Progenitor cell of endocrine pancreas (in vitro differentiated cells): ENCODE data around the gene ARRB1. TPM values are rescaled to one million over a fixed set of nuclear protein-coding genes. Genes with fewer than 3 reads are reported as not detected.

ENCODE experiments used
- DNase-seq: peaks from one replicate; pipeline ENCODE4 v3.0.0; 2021; ENCODE audit warnings: low spot score; ENCODE audit not compliant: unreplicated experiment
- H3K27ac Mint-ChIP-seq: 2 replicates; pipeline ENCODE4 v1.8.0; 2021; ENCODE audit warnings: mild to moderate bottlenecking, moderate library complexity, mixed read lengths
- H3K27me3 Mint-ChIP-seq: 2 replicates; pipeline ENCODE4 v1.8.0; 2021; ENCODE audit warnings: mixed read lengths
- H3K36me3 Mint-ChIP-seq: 2 replicates; pipeline ENCODE4 v1.8.0; 2022; ENCODE audit warnings: mixed read lengths; ENCODE audit not compliant: insufficient read depth
- H3K4me1 Mint-ChIP-seq: 2 replicates; pipeline ENCODE4 v1.8.0; 2021; ENCODE audit warnings: low read depth, mixed read lengths
- H3K4me3 Mint-ChIP-seq: 2 replicates; pipeline ENCODE4 v1.8.0; 2021; ENCODE audit warnings: low read depth, mild to moderate bottlenecking, moderate library complexity, mixed read lengths
- H3K9me3 Mint-ChIP-seq: 2 replicates; pipeline ENCODE4 v1.8.0; 2021; ENCODE audit warnings: low read depth, mixed read lengths
- CTCF ChIP-seq: fragments of 200-600 bp; sonication (generic); IDR thresholded peaks from one replicate; pipeline ENCODE4 v1.5.0; 2021; ENCODE audit warnings: antibody characterized with exemption, mild to moderate bottlenecking; ENCODE audit not compliant: unreplicated experiment
- total RNA-seq: library from RNA; stranded (reverse); gene quantifications from 2 replicates; pipeline ENCODE4 v1.2.1, GENCODE V29; 2021

ARRB1 gene
- total RNA-seq, 1 donor from 2014 or later: 32.5 TPM

GRCh38 chr11:75314771-75315438 lies 36.6 kb downstream of the ARRB1 start:
- no peak overlapping the region for H3K27ac Mint-ChIP-seq
- H3K27me3 Mint-ChIP-seq: no peaks in the 10 kb centered on the region
- H3K9me3 Mint-ChIP-seq: peaks cover 3% of the 10 kb centered on the region
- peaks cover 1% of the 10 kb centered on the region for H3K36me3 Mint-ChIP-seq
- no peak for TF ChIP-seq CTCF
- peaks cover 16% of the 10 kb centered on the region for H3K4me1 Mint-ChIP-seq
- H3K4me3 Mint-ChIP-seq: no peak overlapping the region
- no peak for DNase-seq

GRCh38 chr11:75313513-75314272 lies 37.8 kb downstream of the ARRB1 start:
- Mint-ChIP-seq H3K27ac (no peak overlapping the region), H3K4me1 (peaks cover 13% of the 10 kb centered on the region), H3K27me3 (no peaks in the 10 kb centered on the region), H3K9me3 (peaks cover 3% of the 10 kb centered on the region), H3K4me3 (no peak overlapping the region), H3K36me3 (peaks cover 1% of the 10 kb centered on the region)
- TF ChIP-seq CTCF: no peak
- no peak for DNase-seq

GRCh38 chr11:75312346-75312745 lies 39.1 kb downstream of the ARRB1 start:
- peak overlapping the region; percentile 67 for H3K27ac Mint-ChIP-seq
- peaks cover 3% of the 10 kb centered on the region for H3K9me3 Mint-ChIP-seq
- DNase-seq: no peak
- peaks cover 1% of the 10 kb centered on the region for H3K36me3 Mint-ChIP-seq
- TF ChIP-seq CTCF: no peak
- no peaks in the 10 kb centered on the region for H3K27me3 Mint-ChIP-seq
- no peak overlapping the region for H3K4me3 Mint-ChIP-seq
- peaks cover 14% of the 10 kb centered on the region for H3K4me1 Mint-ChIP-seq

GRCh38 chr11:75311858-75312288 lies 39.6 kb downstream of the ARRB1 start:
- Mint-ChIP-seq H3K27me3 (no peaks in the 10 kb centered on the region), H3K36me3 (peaks cover 1% of the 10 kb centered on the region), H3K9me3 (peaks cover 3% of the 10 kb centered on the region), H3K27ac (no peak overlapping the region), H3K4me3 (no peak overlapping the region), H3K4me1 (peaks cover 12% of the 10 kb centered on the region)
- TF ChIP-seq CTCF: no peak
- no peak for DNase-seq

GRCh38 chr11:75308986-75309385 lies 42.5 kb downstream of the ARRB1 start:
- H3K9me3 Mint-ChIP-seq: peaks cover 3% of the 10 kb centered on the region
- H3K27ac Mint-ChIP-seq: no peak overlapping the region

More at GRCh38 chr11:75308986-75309385, 42.5 kb downstream of the ARRB1 start:
- Mint-ChIP-seq H3K4me1 (peaks cover 13% of the 10 kb centered on the region), H3K27me3 (no peaks in the 10 kb centered on the region), H3K4me3 (no peak overlapping the region), H3K36me3 (peaks cover 1% of the 10 kb centered on the region)
- TF ChIP-seq CTCF: no peak
- no peak for DNase-seq
